Bladder microvascular endothelial cell (primary cell): ENCODE measurements around the gene DCHS1. TPM values are rescaled to one million over a fixed set of nuclear protein-coding genes. Genes with fewer than 3 reads are reported as not detected.

ENCODE experiments used
- total RNA-seq: library from RNA; depleted of rRNA; stranded (reverse); fragments of >200 nt; gene quantifications from 2 replicates; pipeline ENCODE4 v1.2.3, GENCODE V29; 2014

The DCHS1 gene, protein sequence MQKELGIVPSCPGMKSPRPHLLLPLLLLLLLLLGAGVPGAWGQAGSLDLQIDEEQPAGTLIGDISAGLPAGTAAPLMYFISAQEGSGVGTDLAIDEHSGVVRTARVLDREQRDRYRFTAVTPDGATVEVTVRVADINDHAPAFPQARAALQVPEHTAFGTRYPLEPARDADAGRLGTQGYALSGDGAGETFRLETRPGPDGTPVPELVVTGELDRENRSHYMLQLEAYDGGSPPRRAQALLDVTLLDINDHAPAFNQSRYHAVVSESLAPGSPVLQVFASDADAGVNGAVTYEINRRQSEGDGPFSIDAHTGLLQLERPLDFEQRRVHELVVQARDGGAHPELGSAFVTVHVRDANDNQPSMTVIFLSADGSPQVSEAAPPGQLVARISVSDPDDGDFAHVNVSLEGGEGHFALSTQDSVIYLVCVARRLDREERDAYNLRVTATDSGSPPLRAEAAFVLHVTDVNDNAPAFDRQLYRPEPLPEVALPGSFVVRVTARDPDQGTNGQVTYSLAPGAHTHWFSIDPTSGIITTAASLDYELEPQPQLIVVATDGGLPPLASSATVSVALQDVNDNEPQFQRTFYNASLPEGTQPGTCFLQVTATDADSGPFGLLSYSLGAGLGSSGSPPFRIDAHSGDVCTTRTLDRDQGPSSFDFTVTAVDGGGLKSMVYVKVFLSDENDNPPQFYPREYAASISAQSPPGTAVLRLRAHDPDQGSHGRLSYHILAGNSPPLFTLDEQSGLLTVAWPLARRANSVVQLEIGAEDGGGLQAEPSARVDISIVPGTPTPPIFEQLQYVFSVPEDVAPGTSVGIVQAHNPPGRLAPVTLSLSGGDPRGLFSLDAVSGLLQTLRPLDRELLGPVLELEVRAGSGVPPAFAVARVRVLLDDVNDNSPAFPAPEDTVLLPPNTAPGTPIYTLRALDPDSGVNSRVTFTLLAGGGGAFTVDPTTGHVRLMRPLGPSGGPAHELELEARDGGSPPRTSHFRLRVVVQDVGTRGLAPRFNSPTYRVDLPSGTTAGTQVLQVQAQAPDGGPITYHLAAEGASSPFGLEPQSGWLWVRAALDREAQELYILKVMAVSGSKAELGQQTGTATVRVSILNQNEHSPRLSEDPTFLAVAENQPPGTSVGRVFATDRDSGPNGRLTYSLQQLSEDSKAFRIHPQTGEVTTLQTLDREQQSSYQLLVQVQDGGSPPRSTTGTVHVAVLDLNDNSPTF (N-terminal part only)
- total RNA-seq, result 20.2 and 92.1 TPM in 2 replicates

DNA sequence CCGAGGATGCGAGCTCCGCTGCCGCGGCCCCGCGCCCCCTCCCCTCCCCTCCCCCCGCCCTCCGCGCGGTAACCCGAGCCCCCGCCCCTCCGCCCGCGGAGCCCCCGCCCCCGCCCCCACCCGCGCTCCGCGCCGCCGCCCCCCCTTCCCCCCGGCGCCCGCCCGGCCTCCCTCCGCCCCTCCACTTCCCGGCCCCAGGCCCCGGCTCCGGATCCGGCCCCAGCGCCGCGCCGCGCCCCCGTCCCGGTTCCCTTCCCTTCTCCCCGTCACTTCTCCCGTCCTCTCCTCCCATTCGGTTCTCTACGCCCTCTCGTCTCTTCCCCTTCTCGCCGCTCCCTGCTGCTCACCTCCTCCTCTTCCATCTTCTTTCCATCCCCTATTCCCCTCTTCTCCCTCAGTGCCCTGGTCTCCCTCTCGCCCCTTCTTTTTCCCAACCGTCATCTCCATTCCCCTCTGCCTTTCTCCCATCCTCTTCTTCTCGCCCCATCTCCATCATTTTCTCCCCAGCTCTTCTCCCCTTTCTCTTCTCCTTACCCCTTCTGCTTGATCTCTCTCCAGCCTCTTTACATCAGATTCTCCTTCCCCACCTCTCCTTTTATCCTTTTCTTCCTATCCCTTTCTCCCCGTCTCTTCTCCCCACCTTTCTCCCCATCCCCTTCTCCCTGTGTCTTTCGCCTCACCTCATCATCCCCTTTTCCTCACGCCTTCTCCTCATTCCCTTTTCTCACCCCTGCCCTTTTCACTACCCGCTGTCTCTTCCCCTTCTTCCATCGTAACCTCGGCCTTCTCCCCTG, at the start of gene DCHS1:
TSS of gene DCHS1 (minus strand) at position 20 of the 794 bp plus-strand sequence. CDS start 14,196 bp downstream, outside the sequence.

DNA sequence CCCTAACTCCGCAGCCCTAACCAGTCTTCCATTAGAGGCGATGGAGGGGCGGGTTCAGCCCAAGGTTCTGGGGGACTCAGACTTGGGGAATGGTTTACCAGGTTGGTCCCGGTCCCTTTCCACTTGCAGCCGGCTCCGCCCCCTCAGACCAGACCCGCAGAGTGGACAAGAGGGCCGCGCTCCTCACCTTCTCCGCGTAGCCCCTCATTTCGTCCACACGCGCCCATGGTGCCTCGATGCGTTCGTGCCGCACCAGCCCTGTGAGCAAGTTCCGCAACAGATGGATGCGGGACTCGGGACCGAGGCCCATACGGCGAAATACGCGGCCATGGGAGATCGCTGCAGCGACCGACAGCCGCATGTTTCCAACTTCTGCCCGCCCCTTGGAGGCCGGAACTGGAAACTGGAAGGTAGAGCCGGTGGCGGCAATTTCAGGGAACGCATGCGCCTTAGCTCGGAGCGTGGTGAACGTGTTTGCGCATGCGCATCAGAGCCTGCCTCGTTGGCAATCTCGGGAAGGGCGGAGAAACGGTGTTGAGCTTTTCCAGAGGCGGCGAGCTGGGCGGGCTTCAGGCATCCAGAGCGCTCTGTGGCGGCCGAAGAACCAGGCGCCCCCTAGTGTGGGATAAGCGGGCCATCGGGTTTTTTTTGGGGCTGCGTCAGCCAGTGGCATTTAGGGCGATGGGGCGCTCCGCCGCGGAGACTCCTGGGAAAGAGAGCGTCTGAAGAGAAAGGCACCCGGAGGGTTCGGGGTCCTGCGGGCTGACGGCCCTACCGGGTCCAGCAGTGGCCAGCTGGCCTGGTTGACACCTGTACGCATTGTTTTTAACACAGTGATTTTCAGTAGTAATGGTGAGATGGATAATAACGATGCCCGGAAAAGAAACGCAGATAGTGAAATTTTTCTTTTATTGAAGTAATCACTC, 27.6 kb upstream of the DCHS1 start, which contains the start of gene MRPL17:
TSS of gene MRPL17 (minus strand) at position 405 of the 926 bp plus-strand sequence. CDS start at position 361, 44 bp downstream.

DNA sequence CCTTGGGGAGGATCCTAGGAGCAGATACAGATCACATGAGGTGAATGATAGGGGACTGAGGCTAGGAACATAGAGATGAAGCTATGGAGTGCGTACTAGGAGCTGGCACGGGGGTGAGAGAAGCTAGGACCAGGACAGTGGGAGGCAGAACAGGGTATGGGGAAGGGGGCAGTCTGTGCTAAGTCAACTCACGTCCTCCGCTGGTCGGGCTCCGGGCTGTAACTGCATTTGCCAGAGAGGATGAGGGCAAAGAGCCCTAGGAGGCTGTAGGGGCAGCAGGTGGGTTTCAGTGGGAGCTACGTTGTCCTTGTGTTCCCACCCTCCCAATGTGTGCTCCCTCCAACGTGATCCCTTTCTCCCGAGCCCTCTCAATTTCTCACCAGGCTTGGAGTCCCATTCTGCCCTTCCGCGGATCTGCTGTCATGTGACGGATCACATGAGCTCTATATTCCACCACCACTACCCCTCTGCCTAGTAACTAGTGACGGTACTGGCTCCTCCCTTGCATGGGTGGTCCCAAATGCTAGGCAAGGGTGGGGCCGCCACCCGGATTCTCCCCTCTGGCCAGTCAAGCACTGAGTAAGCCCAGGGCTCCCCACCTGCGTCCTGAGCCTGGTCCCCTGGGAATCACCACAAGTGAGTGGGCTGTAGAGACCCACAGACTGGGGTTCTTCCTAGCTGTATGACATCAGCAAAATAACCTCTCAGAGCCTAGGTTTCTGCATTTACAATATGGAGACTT, 36.4 kb downstream of the DCHS1 start, which contains the start of gene TPP1:
TSS of gene TPP1 (minus strand) at position 419 of the 742 bp plus-strand sequence. CDS start at position 397, 22 bp downstream.

DNA sequence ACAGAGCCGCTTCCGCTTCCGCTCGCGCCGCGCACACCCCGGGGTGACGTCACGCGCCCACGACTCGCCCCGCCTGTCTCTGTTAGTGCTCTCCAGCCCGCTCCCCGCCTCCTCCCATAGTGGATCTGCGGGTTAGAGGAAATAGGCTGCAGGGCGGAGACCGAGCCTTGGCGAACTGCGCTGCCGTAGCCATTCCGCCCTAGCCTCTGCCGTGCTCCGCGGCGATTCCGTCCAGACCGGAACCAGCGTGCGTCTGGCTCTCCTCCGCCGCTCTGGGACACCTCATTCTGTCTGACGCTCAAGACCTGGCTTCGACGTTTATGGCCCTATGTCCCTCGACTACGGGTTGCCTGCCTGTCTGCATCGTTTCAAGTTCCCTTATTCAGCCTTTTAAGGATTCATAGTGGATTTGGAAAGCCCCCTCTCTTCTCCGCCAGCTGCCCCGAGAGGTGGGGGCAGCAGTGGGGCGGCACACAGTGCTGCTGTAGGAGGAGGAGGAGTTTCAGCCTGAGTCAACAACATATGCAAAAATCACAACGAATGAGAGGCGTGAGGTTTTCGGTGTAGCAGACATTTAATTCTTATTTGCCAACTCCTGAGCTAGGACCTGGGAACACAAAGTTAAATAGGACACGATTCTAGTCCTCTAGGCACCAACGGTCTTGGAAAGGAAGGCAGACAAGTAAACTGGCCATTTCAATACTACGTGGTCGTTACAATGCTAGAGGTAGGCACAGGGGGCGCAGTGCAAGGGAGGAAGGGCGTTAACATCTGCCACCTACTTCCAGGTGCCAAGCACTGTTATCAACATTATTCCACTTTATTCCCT, 43.2 kb downstream of the DCHS1 start, which contains the start of gene TAF10:
TSS of gene TAF10 (minus strand) at position 4 of the 829 bp plus-strand sequence. CDS start 27 bp downstream, outside the sequence.

DNA sequence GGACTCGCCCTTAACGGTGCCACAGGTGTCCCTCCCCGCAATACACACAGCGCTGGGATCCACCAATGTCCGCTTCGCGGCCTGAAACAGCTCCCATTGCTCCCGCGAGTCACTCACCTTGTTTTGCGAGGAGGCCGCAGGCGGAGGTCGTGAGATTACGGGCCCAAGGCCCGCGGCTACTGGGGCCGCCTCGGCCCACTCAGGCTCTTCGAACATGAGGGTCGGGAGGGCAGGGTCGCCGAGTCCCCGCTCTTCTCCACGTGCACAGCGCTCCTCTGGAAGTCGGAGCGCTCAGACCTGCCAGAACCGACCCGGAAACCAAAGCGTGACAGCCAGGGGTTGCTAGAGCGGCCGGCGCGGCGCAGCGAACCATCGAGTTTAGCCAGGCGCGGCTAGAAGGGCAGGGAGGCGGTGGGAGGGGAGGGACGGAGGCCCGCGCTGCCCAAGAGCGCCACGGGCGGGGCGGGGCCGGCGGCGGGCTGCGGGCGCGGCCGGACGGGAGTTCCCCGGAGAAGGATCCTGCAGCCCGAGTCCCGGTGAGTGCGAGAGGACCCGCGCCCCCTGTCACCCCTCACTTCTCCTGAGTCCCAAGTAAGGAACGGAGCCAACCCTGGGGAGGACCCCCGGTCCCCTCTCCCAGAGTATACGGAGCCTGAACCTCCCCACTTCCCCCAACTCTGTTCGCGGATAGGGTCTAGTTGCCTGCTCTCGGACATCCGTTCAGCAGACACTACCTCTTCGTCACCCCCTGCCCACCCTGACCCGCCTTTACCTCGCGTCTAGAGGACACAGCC, 52.1 kb downstream of the DCHS1 start, which contains the start of the genes ILK and RRP8:
TSS of gene ILK (plus strand) at position 488 of the 794 bp plus-strand sequence. CDS start 498 bp downstream, outside the sequence.
TSS of gene RRP8 (minus strand) at position 330 of the 794 bp plus-strand sequence. CDS start at position 216, 114 bp downstream.

Other genes starting within 250 kb of the DCHS1 start
- 37.8 and 38.0 TPM in 2 replicates for gene APBB1, start 236.7 kb downstream of the DCHS1 start, total RNA-seq
- gene HPX, start 214.8 kb downstream of the DCHS1 start, total RNA-seq, result 0.32 and 0.57 TPM in 2 replicates
- 19.8 and 28.1 TPM in 2 replicates for gene TRIM3, start 181.9 kb downstream of the DCHS1 start, total RNA-seq
- gene ARFIP2, start 174.5 kb downstream of the DCHS1 start, total RNA-seq, result 30.1 and 36.5 TPM in 2 replicates
- 21.8 and 25.3 TPM in 2 replicates for gene TIMM10B, start 174.3 kb downstream of the DCHS1 start, total RNA-seq
- 1.3 and 4.5 TPM in 2 replicates for gene DNHD1, start 158.5 kb downstream of the DCHS1 start, total RNA-seq
- gene RRP8, start 52.2 kb downstream of the DCHS1 start, total RNA-seq, result 7.1 and 15.1 TPM in 2 replicates
- 139 and 265 TPM in 2 replicates for gene ILK, start 52.0 kb downstream of the DCHS1 start, total RNA-seq
- 22.5 and 46.9 TPM in 2 replicates for gene TAF10, start 43.6 kb downstream of the DCHS1 start, total RNA-seq
- 35.5 and 214 TPM in 2 replicates for gene TPP1, start 36.4 kb downstream of the DCHS1 start, total RNA-seq
- gene MRPL17, start 27.5 kb upstream of the DCHS1 start, total RNA-seq, result 64.3 and 65.7 TPM in 2 replicates
- gene OR2AG2, start 116.2 kb upstream of the DCHS1 start, total RNA-seq, result under 0.01 and 0.31 TPM in 2 replicates
- gene OR2AG1, start 127.2 kb upstream of the DCHS1 start, total RNA-seq, result under 0.01 TPM in 1 of 2 replicates, not detected in the other
- gene OR6A2, start 143.9 kb upstream of the DCHS1 start, total RNA-seq, result 0.16 and 0.38 TPM in 2 replicates
- gene OR10A5, start 189.9 kb upstream of the DCHS1 start, total RNA-seq, result not detected in 2 replicates
- gene OR10A2, start 207.2 kb upstream of the DCHS1 start, total RNA-seq, result not detected in 2 replicates
- gene OR10A4, start 220.8 kb upstream of the DCHS1 start, total RNA-seq, result not detected in 2 replicates
- 0.16 and 0.19 TPM in 2 replicates for gene OR2D2, start 236.7 kb upstream of the DCHS1 start, total RNA-seq